ENCODE data around the gene HAPLN3.

Gene HAPLN3

GRCh38 chr15:88906130-88906529 lies 10.8 kb upstream of the HAPLN3 start:
- H3K36me3 ChIP-seq (ENCODE audit: control insufficient read depth in 2 of 2, insufficient read depth in 1 of 2, low read length in 2 of 2), result peaks cover 10 to 96% of the 10 kb centered on the region in 2 experiments; a peak in 2 of 3 replicates
- H3K4me3 ChIP-seq (ENCODE audit: low read depth, low read length), result no peak overlapping the region
- CTCF ChIA-PET, result interaction anchor here (1.1 to 5.1 kb wide), 13 partner anchors 9 to 267 kb away, joined by 3 to 65 read pairs (median 13); no protein-coding TSS in a partner anchor
- no peaks in the 10 kb centered on the region for H3K9me3 ChIP-seq (ENCODE audit: control insufficient read depth, insufficient read depth, low read depth, low read length)
- POLR2A ChIA-PET, result no interaction called here
- TF ChIP-seq ZNF580 (tag by site-specific recombination; IDR thresholded peaks at IDR 0.05) (peak; percentile 81; the same call in 1 of the 2 replicates), ZNF677 (tag by site-specific recombination; IDR thresholded peaks at IDR 0.05) (no peak), SCRT2 (tag by site-specific recombination; IDR thresholded peaks at IDR 0.05) (peak; percentile 28; the same call in 1 of the 2 replicates), ZNF639 (tag by site-specific recombination; IDR thresholded peaks at IDR 0.05) (no peak), ZNF692 (tag by site-specific recombination; IDR thresholded peaks at IDR 0.05) (no peak), ZNF274 (IDR thresholded peaks at IDR 0.05; ENCODE audit: low read length) (no peak), ZNF274 (tag by site-specific recombination; IDR thresholded peaks at IDR 0.05; ENCODE audit: borderline replicate concordance) (no peak), ZNF280D (tag by site-specific recombination; IDR thresholded peaks at IDR 0.05) (peak; percentile 86; the same call in 1 of the 2 replicates), ZNF311 (tag by site-specific recombination; IDR thresholded peaks at IDR 0.05; ENCODE audit: borderline replicate concordance) (no peak), ZNF433 (tag by site-specific recombination; IDR thresholded peaks at IDR 0.05; ENCODE audit: low read depth) (no peak), GLI2 (tag by site-specific recombination; IDR thresholded peaks at IDR 0.05; ENCODE audit: borderline replicate concordance, low read depth) (no peak), ZNF791 (tag by site-specific recombination; IDR thresholded peaks at IDR 0.05) (no peak)
- H3K4me1 ChIP-seq (ENCODE audit: control insufficient read depth, insufficient read depth, low read length), result peaks cover 4% of the 10 kb centered on the region
- no peak overlapping the region for H3K27ac ChIP-seq (ENCODE audit: extremely low read depth, low read depth, low read length)

GRCh38 chr15:88905576-88905975 lies 10.2 kb upstream of the HAPLN3 start:
- CTCF ChIA-PET, result interaction anchor here (0.6 to 5.1 kb wide), 41 partner anchors 9 to 471 kb away, joined by 3 to 65 read pairs (median 6); no protein-coding TSS in a partner anchor
- H3K9me3 ChIP-seq (ENCODE audit: control insufficient read depth, insufficient read depth, low read depth, low read length), result no peaks in the 10 kb centered on the region
- peaks cover 4% of the 10 kb centered on the region for H3K4me1 ChIP-seq (ENCODE audit: control insufficient read depth, insufficient read depth, low read length)
- peaks cover 14 to 97% of the 10 kb centered on the region in 2 experiments; a peak in 2 of 3 replicates for H3K36me3 ChIP-seq (ENCODE audit: control insufficient read depth in 2 of 2, insufficient read depth in 1 of 2, low read length in 2 of 2)
- H3K27ac ChIP-seq (ENCODE audit: extremely low read depth, low read depth, low read length), result no peak overlapping the region
- no peak for TF ChIP-seq ZNF148 (tag by site-specific recombination; IDR thresholded peaks at IDR 0.05; ENCODE audit: borderline replicate concordance)
- peak; percentile 36; the same call in 1 of the 2 replicates for TF ChIP-seq GLIS2 (tag by site-specific recombination; IDR thresholded peaks at IDR 0.05)
- H3K4me3 ChIP-seq (ENCODE audit: low read depth, low read length), result no peak overlapping the region
- POLR2A ChIA-PET, result interaction anchor here (0.9 to 1.2 kb wide), 3 partner anchors 8 to 13 kb away, joined by 5 to 6 read pairs (median 5); partner anchors contain the start of genes HAPLN3 and MFGE8
